PFSK-1 (cell line): Measurements from ENCODE around the gene THEMIS.

ENCODE experiments used
- FOXP2 ChIP-seq: optimal IDR thresholded peaks from 2 replicates; pipeline ENCODE3; 2011; ENCODE audit warnings: borderline replicate concordance, control low read depth, inconsistent platforms; ENCODE audit not compliant: insufficient read depth; ENCODE audit errors: extremely low read length, extremely low read depth
- POLR2AphosphoS5 ChIP-seq: IDR thresholded peaks from 2 replicates; pipeline ENCODE4 v1.6.1; 2012; ENCODE audit warnings: low read depth, mild to moderate bottlenecking, control low read depth, low read length, moderate library complexity
- TAF1 ChIP-seq: IDR thresholded peaks from 2 replicates; pipeline ENCODE4 v1.6.1; 2012; ENCODE audit warnings: low read length, control low read depth, borderline replicate concordance; ENCODE audit not compliant: insufficient read depth
- TF ChIP-seq, protein P1 (sequence below), 2 experiments: IDR thresholded peaks; 2 replicates each; pipeline versions ENCODE4 v1.6.1 to v1.8.0; 2011 to 2012; ENCODE audit warnings: low read depth in 2 of 2, low read length in 2 of 2, control low read depth in 1 of 2, inconsistent platforms in 1 of 2, mild to moderate bottlenecking in 1 of 2, moderate library complexity in 1 of 2; ENCODE audit not compliant: insufficient read depth in 1 of 2

DNA sequence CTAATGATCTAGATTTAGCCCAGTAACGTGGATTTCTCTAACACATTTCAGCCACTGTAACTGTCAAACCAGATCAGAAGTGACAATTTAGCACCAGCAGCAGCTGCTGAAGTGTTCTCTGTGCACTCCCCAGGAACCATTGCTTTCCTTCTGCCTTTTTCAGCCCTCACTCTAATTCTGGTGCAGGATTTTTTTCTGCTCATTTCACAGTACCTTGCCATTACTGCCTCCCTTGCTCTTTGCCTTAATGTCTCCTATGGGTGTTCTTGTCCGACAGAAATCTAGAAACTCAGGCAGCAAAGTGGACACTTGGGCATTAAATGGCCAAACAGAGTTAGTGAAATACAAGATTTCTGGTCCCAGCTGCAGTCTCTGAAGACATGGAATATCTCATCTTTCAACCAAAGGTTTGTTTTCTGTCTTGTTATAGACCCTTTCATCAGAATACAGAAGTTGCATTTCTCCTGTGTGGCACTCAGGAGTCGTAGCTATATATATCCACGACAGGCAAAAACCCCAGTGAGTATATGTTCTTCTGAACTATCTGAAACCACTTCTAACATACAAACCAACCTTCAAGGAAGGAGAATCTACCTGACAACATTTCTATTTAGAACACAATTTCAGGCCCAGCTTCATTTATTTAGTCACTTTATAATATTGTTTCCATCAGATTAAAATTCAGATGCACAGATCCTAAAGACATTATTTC is 92.9 kb downstream of the THEMIS start:
- no peak for TF ChIP-seq POLR2AphosphoS5
- no peak for TF ChIP-seq FOXP2
- no peak for TF ChIP-seq TAF1
- TF ChIP-seq, protein P1, sequence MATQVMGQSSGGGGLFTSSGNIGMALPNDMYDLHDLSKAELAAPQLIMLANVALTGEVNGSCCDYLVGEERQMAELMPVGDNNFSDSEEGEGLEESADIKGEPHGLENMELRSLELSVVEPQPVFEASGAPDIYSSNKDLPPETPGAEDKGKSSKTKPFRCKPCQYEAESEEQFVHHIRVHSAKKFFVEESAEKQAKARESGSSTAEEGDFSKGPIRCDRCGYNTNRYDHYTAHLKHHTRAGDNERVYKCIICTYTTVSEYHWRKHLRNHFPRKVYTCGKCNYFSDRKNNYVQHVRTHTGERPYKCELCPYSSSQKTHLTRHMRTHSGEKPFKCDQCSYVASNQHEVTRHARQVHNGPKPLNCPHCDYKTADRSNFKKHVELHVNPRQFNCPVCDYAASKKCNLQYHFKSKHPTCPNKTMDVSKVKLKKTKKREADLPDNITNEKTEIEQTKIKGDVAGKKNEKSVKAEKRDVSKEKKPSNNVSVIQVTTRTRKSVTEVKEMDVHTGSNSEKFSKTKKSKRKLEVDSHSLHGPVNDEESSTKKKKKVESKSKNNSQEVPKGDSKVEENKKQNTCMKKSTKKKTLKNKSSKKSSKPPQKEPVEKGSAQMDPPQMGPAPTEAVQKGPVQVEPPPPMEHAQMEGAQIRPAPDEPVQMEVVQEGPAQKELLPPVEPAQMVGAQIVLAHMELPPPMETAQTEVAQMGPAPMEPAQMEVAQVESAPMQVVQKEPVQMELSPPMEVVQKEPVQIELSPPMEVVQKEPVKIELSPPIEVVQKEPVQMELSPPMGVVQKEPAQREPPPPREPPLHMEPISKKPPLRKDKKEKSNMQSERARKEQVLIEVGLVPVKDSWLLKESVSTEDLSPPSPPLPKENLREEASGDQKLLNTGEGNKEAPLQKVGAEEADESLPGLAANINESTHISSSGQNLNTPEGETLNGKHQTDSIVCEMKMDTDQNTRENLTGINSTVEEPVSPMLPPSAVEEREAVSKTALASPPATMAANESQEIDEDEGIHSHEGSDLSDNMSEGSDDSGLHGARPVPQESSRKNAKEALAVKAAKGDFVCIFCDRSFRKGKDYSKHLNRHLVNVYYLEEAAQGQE (IDR thresholded peaks at IDR 0.05; ENCODE audit: insufficient read depth in 1 of 2, low read depth in 2 of 2, low read length in 2 of 2), result no peak
